HepG2 (cell line): ENCODE data around the gene EPO. TPM values are rescaled to one million over a fixed set of nuclear protein-coding genes. Genes with fewer than 3 reads are reported as not detected.
A peak's percentile ranks its signal among the peaks of the same experiment; 100 is the strongest.

Experiments
- AGO1 ChIP-seq: fragments of 200-400 bp; formaldehyde crosslinking; IDR thresholded peaks from 2 replicates; pipeline ENCODE4 v1.6.1; 2017; ENCODE audit warnings: mild to moderate bottlenecking, low read depth, low read length, moderate library complexity; ENCODE audit not compliant: poor library complexity, severe bottlenecking
- CREM ChIP-seq, 2 experiments: sonication (generic) in 1 of 2; formaldehyde crosslinking in 1 of 2; IDR thresholded peaks; 2 replicates each; pipeline versions ENCODE4 v1.4.0 to v1.6.1; 2016 to 2020; ENCODE audit warnings: antibody characterized with exemption in 1 of 2, mild to moderate bottlenecking in 1 of 2, missing genetic modification reagents in 1 of 2
- ELF1 ChIP-seq: sonication (generic); formaldehyde crosslinking; IDR thresholded peaks from 2 replicates; pipeline ENCODE4 v1.4.0; 2020; ENCODE audit warnings: missing genetic modification reagents
- HMG20A ChIP-seq: IDR thresholded peaks from 2 replicates; pipeline ENCODE4 v1.6.1; 2016; ENCODE audit warnings: borderline replicate concordance
- KAT8 ChIP-seq: IDR thresholded peaks from 2 replicates; pipeline ENCODE4 v1.6.1; 2016; ENCODE audit warnings: missing genetic modification reagents, missing compliant biosample characterization
- MIER3 ChIP-seq: IDR thresholded peaks from 2 replicates; pipeline ENCODE4 v1.6.1; 2016; ENCODE audit warnings: missing compliant biosample characterization, borderline replicate concordance
- PRMT3 ChIP-seq: sonication (generic); formaldehyde crosslinking; IDR thresholded peaks from 2 replicates; pipeline ENCODE4 v1.8.1; 2022; ENCODE audit warnings: low read depth, mild to moderate bottlenecking, moderate library complexity, missing genetic modification reagents, borderline replicate concordance
- PRPF4 ChIP-seq: fragments of 200-400 bp; formaldehyde crosslinking; IDR thresholded peaks from 2 replicates; pipeline ENCODE4 v1.6.1; 2016; ENCODE audit warnings: low read length, low read depth; ENCODE audit not compliant: poor library complexity, severe bottlenecking
- RARA ChIP-seq: IDR thresholded peaks from 2 replicates; pipeline ENCODE4 v1.6.1; 2016; ENCODE audit warnings: missing genetic modification reagents, missing compliant biosample characterization
- RCOR2 ChIP-seq: IDR thresholded peaks from 2 replicates; pipeline ENCODE4 v1.6.1; 2016; ENCODE audit warnings: missing biosample characterization, missing genetic modification reagents
- TSC22D2 ChIP-seq: sonication (generic); formaldehyde crosslinking; IDR thresholded peaks from 2 replicates; pipeline ENCODE4 v1.5.1; 2020; ENCODE audit warnings: missing genetic modification reagents, mild to moderate bottlenecking, borderline replicate concordance
- ZFP62 ChIP-seq: sonication (generic); formaldehyde crosslinking; IDR thresholded peaks from 2 replicates; pipeline ENCODE4 v1.4.0; 2020; ENCODE audit warnings: missing genetic modification reagents
- ZNF44 ChIP-seq: sonication (generic); formaldehyde crosslinking; IDR thresholded peaks from 2 replicates; pipeline ENCODE4 v1.5.1; 2020; ENCODE audit warnings: mild to moderate bottlenecking, missing genetic modification reagents
- ZNF567 ChIP-seq: sonication (generic); formaldehyde crosslinking; IDR thresholded peaks from 2 replicates; pipeline ENCODE4 v1.8.1; 2023; ENCODE audit warnings: mild to moderate bottlenecking, missing genetic modification reagents, borderline replicate concordance
- ZNF850 ChIP-seq: sonication (generic); formaldehyde crosslinking; conservative IDR thresholded peaks from 2 replicates; pipeline ENCODE4 v1.9.0; 2021; ENCODE audit warnings: mild to moderate bottlenecking, missing genetic modification reagents
- ZSCAN20 ChIP-seq: sonication (generic); formaldehyde crosslinking; IDR thresholded peaks from 2 replicates; pipeline ENCODE4 v1.4.0; 2020; ENCODE audit warnings: missing genetic modification reagents, mild to moderate bottlenecking, borderline replicate concordance
- polyA plus RNA-seq, 8 experiments: library from polyadenylated mRNA; depleted of rRNA in 3 of 8; stranded (reverse) in 7 of 8; unstranded in 1 of 8; fragments of >200 nt; fragmentation: Illumina TruSeq in 4 of 8; extraction: Trizol in 4 of 8; gene quantifications; 2 replicates each; pipeline versions ENCODE4 v1.2.1 to v1.2.3, GENCODE V29; 2011 to 2016; ENCODE audit warnings: low read depth in 4 of 8, missing spikeins in 1 of 8, mixed read lengths in 1 of 8; ENCODE audit not compliant: insufficient read depth in 1 of 8
- total RNA-seq, 5 experiments: library from RNA; depleted of rRNA; stranded (reverse); fragments of >200 nt; fragmentation: Illumina TruSeq; extraction: Trizol; gene quantifications; 2 replicates each; pipeline ENCODE4 v1.2.3, GENCODE V29; 2016; ENCODE audit warnings: low read depth in 1 of 5
- TF ChIP-seq, protein P1 (sequence below): sonication (generic); formaldehyde crosslinking; IDR thresholded peaks from 2 replicates; pipeline ENCODE4 v1.5.0; 2020; ENCODE audit warnings: missing genetic modification reagents, mild to moderate bottlenecking, borderline replicate concordance
- TF ChIP-seq, protein P2 (sequence below): sonication (generic); formaldehyde crosslinking; IDR thresholded peaks from 2 replicates; pipeline ENCODE4 v1.8.0; 2022; ENCODE audit warnings: missing genetic modification reagents, low read depth, mild to moderate bottlenecking, borderline replicate concordance
- TF ChIP-seq, protein P3 (sequence below): sonication (generic); formaldehyde crosslinking; IDR thresholded peaks from 2 replicates; pipeline ENCODE4 v1.8.1; 2023; ENCODE audit warnings: mild to moderate bottlenecking, moderate library complexity, missing genetic modification reagents
- TF ChIP-seq, protein P4 (sequence below): IDR thresholded peaks from 2 replicates; pipeline ENCODE4 v1.6.1; 2018; ENCODE audit warnings: missing genetic modification reagents
- TF ChIP-seq, protein P5 (sequence below): sonication (generic); formaldehyde crosslinking; IDR thresholded peaks from 2 replicates; pipeline ENCODE4 v1.5.1; 2020; ENCODE audit warnings: mild to moderate bottlenecking, missing genetic modification reagents, moderate library complexity
- TF ChIP-seq, protein P6 (sequence below): sonication (generic); formaldehyde crosslinking; IDR thresholded peaks from 2 replicates; pipeline ENCODE4 v1.5.1; 2020; ENCODE audit warnings: missing genetic modification reagents, mild to moderate bottlenecking, borderline replicate concordance

The EPO gene
- total and polyA plus RNA-seq, 2 of the 13 experiments (the other 11 are each of a cell fraction or from before 2014, with no cell fraction given) = 10.3 to 25.7 TPM

DNA sequence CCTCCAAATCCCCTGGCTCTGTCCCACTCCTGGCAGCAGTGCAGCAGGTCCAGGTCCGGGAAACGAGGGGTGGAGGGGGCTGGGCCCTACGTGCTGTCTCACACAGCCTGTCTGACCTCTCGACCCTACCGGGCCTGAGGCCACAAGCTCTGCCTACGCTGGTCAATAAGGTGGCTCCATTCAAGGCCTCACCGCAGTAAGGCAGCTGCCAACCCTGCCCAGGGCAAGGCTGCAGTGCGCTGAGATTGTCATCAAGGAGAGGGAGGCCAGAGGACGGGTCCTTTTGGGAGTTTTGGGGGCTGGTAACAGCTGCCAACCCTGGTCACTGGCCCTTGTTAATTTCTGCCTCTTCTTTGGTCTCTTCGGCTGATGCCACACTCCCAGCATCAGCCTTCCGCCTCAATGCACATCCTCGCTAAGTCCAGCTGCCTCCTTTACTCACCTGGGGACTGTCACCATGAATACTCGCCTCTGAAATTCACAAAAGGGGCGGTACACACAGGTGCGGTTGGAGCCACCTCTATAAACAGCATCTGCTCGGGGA lies 3.5 kb downstream of the EPO start (continued):
- TF ChIP-seq, protein P1, sequence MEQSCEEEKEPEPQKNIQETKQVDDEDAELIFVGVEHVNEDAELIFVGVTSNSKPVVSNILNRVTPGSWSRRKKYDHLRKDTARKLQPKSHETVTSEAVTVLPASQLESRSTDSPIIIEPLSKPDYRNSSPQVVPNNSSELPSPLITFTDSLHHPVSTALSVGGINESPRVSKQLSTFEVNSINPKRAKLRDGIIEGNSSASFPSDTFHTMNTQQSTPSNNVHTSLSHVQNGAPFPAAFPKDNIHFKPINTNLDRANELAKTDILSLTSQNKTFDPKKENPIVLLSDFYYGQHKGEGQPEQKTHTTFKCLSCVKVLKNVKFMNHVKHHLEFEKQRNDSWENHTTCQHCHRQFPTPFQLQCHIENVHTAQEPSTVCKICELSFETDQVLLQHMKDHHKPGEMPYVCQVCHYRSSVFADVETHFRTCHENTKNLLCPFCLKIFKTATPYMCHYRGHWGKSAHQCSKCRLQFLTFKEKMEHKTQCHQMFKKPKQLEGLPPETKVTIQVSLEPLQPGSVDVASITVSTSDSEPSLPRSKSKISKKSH (CRISPR knock-in tag) = peak; percentile 49; the same call in 1 of the 2 replicates
- TF ChIP-seq HMG20A (CRISPR knock-in tag) = peak; percentile 31; the same call in 1 of the 2 replicates
- TF ChIP-seq ZNF850 = no peak
- TF ChIP-seq, protein P2, sequence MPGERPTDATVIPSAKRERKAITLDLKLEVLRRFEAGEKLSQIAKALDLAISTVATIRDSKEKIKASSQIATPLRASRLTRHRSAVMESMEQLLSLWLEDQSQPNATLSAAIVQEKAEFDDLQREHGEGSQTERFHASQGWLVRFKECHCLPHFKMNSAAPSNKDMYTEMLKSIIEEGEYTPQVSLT = no peak
- TF ChIP-seq RCOR2 (CRISPR knock-in tag) = peak; percentile 19; the same call in 1 of the 2 replicates
- peak; percentile 61; the same call in 1 of the 2 replicates for TF ChIP-seq MIER3 (CRISPR knock-in tag)
- no peak for TF ChIP-seq PRPF4
- TF ChIP-seq RARA (CRISPR knock-in tag) = peak; percentile 92
- no peak for TF ChIP-seq PRMT3 (CRISPR knock-in tag)
- TF ChIP-seq, protein P3, sequence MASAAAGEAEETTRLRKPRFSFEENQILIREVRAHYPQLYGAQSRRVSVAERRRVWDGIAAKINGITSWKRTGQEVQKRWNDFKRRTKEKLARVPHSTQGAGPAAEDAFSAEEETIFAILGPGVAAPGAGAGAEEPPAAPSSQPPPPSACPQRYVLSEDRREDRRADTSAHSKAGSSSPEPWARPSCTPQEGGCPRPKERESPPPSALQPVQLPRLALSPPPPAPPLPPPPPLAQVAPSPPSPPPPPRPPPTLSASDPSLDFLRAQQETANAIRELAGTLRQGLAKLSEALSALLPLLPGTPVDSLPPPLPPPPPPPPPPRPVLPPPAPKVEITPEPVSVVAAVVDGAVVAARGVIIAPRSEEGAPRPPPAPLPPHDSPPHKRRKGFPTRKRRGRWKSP (CRISPR knock-in tag) = peak; percentile 33; the same call in 1 of the 2 replicates
- TF ChIP-seq CREM (IDR thresholded peaks at IDR 0.05) = peak; percentile 42; the same call in 1 of the 2 replicates
- TF ChIP-seq CREM (CRISPR knock-in tag; IDR thresholded peaks at IDR 0.05) = no peak
- TF ChIP-seq, protein P4, sequence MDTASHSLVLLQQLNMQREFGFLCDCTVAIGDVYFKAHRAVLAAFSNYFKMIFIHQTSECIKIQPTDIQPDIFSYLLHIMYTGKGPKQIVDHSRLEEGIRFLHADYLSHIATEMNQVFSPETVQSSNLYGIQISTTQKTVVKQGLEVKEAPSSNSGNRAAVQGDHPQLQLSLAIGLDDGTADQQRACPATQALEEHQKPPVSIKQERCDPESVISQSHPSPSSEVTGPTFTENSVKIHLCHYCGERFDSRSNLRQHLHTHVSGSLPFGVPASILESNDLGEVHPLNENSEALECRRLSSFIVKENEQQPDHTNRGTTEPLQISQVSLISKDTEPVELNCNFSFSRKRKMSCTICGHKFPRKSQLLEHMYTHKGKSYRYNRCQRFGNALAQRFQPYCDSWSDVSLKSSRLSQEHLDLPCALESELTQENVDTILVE = no peak
- no peak for TF ChIP-seq ELF1 (CRISPR knock-in tag)
- no peak for TF ChIP-seq TSC22D2 (CRISPR knock-in tag)
- no peak for TF ChIP-seq ZFP62 (CRISPR knock-in tag)
- TF ChIP-seq ZSCAN20 (CRISPR knock-in tag) = no peak
- no peak for TF ChIP-seq AGO1
- TF ChIP-seq ZNF44 (CRISPR knock-in tag) = no peak
- TF ChIP-seq ZNF567 = no peak
- TF ChIP-seq, protein P5, sequence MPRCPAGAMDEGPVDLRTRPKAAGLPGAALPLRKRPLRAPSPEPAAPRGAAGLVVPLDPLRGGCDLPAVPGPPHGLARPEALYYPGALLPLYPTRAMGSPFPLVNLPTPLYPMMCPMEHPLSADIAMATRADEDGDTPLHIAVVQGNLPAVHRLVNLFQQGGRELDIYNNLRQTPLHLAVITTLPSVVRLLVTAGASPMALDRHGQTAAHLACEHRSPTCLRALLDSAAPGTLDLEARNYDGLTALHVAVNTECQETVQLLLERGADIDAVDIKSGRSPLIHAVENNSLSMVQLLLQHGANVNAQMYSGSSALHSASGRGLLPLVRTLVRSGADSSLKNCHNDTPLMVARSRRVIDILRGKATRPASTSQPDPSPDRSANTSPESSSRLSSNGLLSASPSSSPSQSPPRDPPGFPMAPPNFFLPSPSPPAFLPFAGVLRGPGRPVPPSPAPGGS = peak; percentile 78; the same call in 1 of the 2 replicates
- no peak for TF ChIP-seq KAT8
- TF ChIP-seq, protein P6, sequence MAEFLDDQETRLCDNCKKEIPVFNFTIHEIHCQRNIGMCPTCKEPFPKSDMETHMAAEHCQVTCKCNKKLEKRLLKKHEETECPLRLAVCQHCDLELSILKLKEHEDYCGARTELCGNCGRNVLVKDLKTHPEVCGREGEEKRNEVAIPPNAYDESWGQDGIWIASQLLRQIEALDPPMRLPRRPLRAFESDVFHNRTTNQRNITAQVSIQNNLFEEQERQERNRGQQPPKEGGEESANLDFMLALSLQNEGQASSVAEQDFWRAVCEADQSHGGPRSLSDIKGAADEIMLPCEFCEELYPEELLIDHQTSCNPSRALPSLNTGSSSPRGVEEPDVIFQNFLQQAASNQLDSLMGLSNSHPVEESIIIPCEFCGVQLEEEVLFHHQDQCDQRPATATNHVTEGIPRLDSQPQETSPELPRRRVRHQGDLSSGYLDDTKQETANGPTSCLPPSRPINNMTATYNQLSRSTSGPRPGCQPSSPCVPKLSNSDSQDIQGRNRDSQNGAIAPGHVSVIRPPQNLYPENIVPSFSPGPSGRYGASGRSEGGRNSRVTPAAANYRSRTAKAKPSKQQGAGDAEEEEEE (CRISPR knock-in tag) = no peak
